ENCODE data around the gene FAM181A. TPM values are rescaled to one million over a fixed set of nuclear protein-coding genes. Genes with fewer than 3 reads are reported as not detected.

FAM181A gene
- total and polyA plus RNA-seq, 2 donors (not counting 1 experiment from before 2014, with no cell fraction given) = not detected

GRCh38 chr14:93924592-93925355, 2.4 kb upstream of the FAM181A start:
- WGBS (ENCODE audit: insufficient coverage) = 88% methylated on average over 8 of the region's 14 CpGs
- Histone ChIP-seq H3K9ac (ENCODE audit: low read length) (no peak overlapping the region), H4K20me1 (ENCODE audit: control insufficient read depth, insufficient read depth, low read length, poor library complexity, severe bottlenecking) (no peaks in the 10 kb centered on the region), H3K79me2 (ENCODE audit: control insufficient read depth, insufficient read depth, low read length) (no peaks in the 10 kb centered on the region), H3K27ac (ENCODE audit: low read length in 2 of 2) (no peak overlapping the region), H3K36me3 (replicated peaks in 1 of 2; ENCODE audit: control extremely low read depth in 1 of 2, control insufficient read depth in 1 of 2, extremely low read depth in 1 of 2, insufficient read depth in 2 of 2, low read length in 1 of 2) (no peaks in the 10 kb centered on the region), H3K9me3 (ENCODE audit: control extremely low read depth in 1 of 3, control insufficient read depth in 2 of 3, insufficient read depth in 1 of 3, low read length in 2 of 3) (peaks cover 0 to 7% (median under 1%) of the 10 kb centered on the region in 3 donors), H2AFZ (ENCODE audit: insufficient read depth, low read depth, low read length, poor library complexity, severe bottlenecking) (no peak overlapping the region), H3K4me3 (ENCODE audit: control extremely low read depth in 1 of 5, extremely low read depth in 1 of 5, insufficient read depth in 1 of 5, low read depth in 2 of 5, low read length in 4 of 5) (no peak overlapping the region), H3K4me1 (ENCODE audit: control insufficient read depth in 2 of 2, insufficient read depth in 2 of 2, low read length in 2 of 2) (no peaks in the 10 kb centered on the region), H3K27me3 (replicated peaks in 1 of 4; ENCODE audit: control extremely low read depth in 1 of 4, control insufficient read depth in 3 of 4, insufficient read depth in 4 of 4, low read length in 3 of 4) (no peaks in the 10 kb centered on the region), H3K4me2 (replicated peaks; ENCODE audit: low read depth, low read length, poor library complexity, severe bottlenecking) (no peak overlapping the region)
- DNase-seq (no peak), ATAC-seq (ENCODE audit: low read depth) (no peak)
- TF ChIP-seq CTCF (IDR thresholded peaks at IDR 0.05) (no peak), EZH2 (IDR thresholded peaks at IDR 0.05; ENCODE audit: borderline replicate concordance, insufficient read depth, low read depth, low read length, poor library complexity, severe bottlenecking) (no peak)
- H3K27me3 Mint-ChIP-seq = no peaks in the 10 kb centered on the region
- POLR2A ChIA-PET = no interaction called here
- CTCF ChIA-PET = interaction anchor here (1.4 to 1.6 kb wide), 2 partner anchors 75 to 76 kb away, joined by 3 to 6 read pairs; no protein-coding TSS in a partner anchor
- H3K9me3 Mint-ChIP-seq (ENCODE audit: insufficient read depth) = no peaks in the 10 kb centered on the region
- H3K4me3 Mint-ChIP-seq = no peak overlapping the region
- no peaks in the 10 kb centered on the region for H3K4me1 Mint-ChIP-seq
- H3K27ac Mint-ChIP-seq = no peak overlapping the region
- intact Hi-C loops (cut with micrococcal nuclease) = no loop called here

GRCh38 chr14:93925374-93925895, 1.7 kb upstream of the FAM181A start:
- H3K9ac ChIP-seq (ENCODE audit: low read length) = no peak overlapping the region
- no peak for DNase-seq
- no peaks in the 10 kb centered on the region for H3K27me3 ChIP-seq (replicated peaks in 1 of 4; ENCODE audit: control extremely low read depth in 1 of 4, control insufficient read depth in 3 of 4, insufficient read depth in 4 of 4, low read length in 3 of 4)
- no peaks in the 10 kb centered on the region for H3K79me2 ChIP-seq (ENCODE audit: control insufficient read depth, insufficient read depth, low read length)
- H3K4me3 ChIP-seq (ENCODE audit: control extremely low read depth in 1 of 5, extremely low read depth in 1 of 5, insufficient read depth in 1 of 5, low read depth in 2 of 5, low read length in 4 of 5) = no peak overlapping the region
- H3K4me2 ChIP-seq (replicated peaks; ENCODE audit: low read depth, low read length, poor library complexity, severe bottlenecking) = no peak overlapping the region
- H3K9me3 ChIP-seq (ENCODE audit: control extremely low read depth in 1 of 3, control insufficient read depth in 2 of 3, insufficient read depth in 1 of 3, low read length in 2 of 3) = peaks cover 0 to 7% (median 0%) of the 10 kb centered on the region in 3 donors
- no peaks in the 10 kb centered on the region for H3K4me1 ChIP-seq (ENCODE audit: control insufficient read depth in 2 of 2, insufficient read depth in 2 of 2, low read length in 2 of 2)
- Mint-ChIP-seq H3K9me3 (ENCODE audit: insufficient read depth) (no peaks in the 10 kb centered on the region), H3K27ac (no peak overlapping the region), H3K27me3 (no peaks in the 10 kb centered on the region), H3K4me1 (no peaks in the 10 kb centered on the region), H3K4me3 (no peak overlapping the region)
- H3K27ac ChIP-seq (ENCODE audit: low read length in 2 of 2) = no peak overlapping the region
- ATAC-seq (ENCODE audit: low read depth) = no peak
- H2AFZ ChIP-seq (ENCODE audit: insufficient read depth, low read depth, low read length, poor library complexity, severe bottlenecking) = no peak overlapping the region
- 93% methylated on average over 9 of the region's 13 CpGs for WGBS (ENCODE audit: insufficient coverage)
- ChIA-PET POLR2A (no interaction called here), CTCF (interaction anchor here (1.6 kb wide), 1 partner anchor 76 kb away, joined by 6 read pairs; no protein-coding TSS in a partner anchor)
- TF ChIP-seq CTCF (IDR thresholded peaks at IDR 0.05) (no peak), EZH2 (IDR thresholded peaks at IDR 0.05; ENCODE audit: borderline replicate concordance, insufficient read depth, low read depth, low read length, poor library complexity, severe bottlenecking) (no peak)
- H3K36me3 ChIP-seq (replicated peaks in 1 of 2; ENCODE audit: control extremely low read depth in 1 of 2, control insufficient read depth in 1 of 2, extremely low read depth in 1 of 2, insufficient read depth in 2 of 2, low read length in 1 of 2) = no peaks in the 10 kb centered on the region
- intact Hi-C loops (cut with micrococcal nuclease) = no loop called here
- no peaks in the 10 kb centered on the region for H4K20me1 ChIP-seq (ENCODE audit: control insufficient read depth, insufficient read depth, low read length, poor library complexity, severe bottlenecking)
